OCI-LY3 (cell line): ENCODE data around the gene HNF1B.

Experiments
- H2AFZ ChIP-seq: fragments of 200-600, 300-600 bp; shearing (Covaris generic); 2 replicates; pipeline ENCODE4 v1.6.0; 2014; ENCODE audit warnings: antibody characterized with exemption, low read depth, low read length
- H3K27ac ChIP-seq: fragments of 200-600, 300-600 bp; sonication (generic); 2 replicates; pipeline ENCODE4 v1.5.1; 2014; ENCODE audit warnings: mild to moderate bottlenecking, low read length, moderate library complexity, mixed read lengths
- H3K27me3 ChIP-seq: fragments of 200-600, 300-600 bp; sonication (generic); 2 replicates; pipeline ENCODE4 v1.6.1; 2014; ENCODE audit warnings: low read depth, low read length, mixed read lengths
- H3K36me3 ChIP-seq: fragments of 200-600, 300-600 bp; sonication (generic); replicated peaks from 2 replicates; pipeline ENCODE3; 2014; ENCODE audit warnings: low read depth, low read length, mixed read lengths
- H3K4me1 ChIP-seq: fragments of 300-600, 200-600 bp; sonication (generic); 2 replicates; pipeline ENCODE4 v1.6.1; 2014; ENCODE audit warnings: low read length, mixed read lengths
- H3K4me2 ChIP-seq: fragments of 200-600, 300-600 bp; sonication (generic); 2 replicates; pipeline ENCODE4 v1.6.1; 2014; ENCODE audit warnings: low read length, mixed read lengths
- H3K4me3 ChIP-seq: fragments of 300-600, 200-600 bp; sonication (generic); 2 replicates; pipeline ENCODE4 v1.5.1; 2014; ENCODE audit warnings: antibody characterized with exemption, mild to moderate bottlenecking, low read length, moderate library complexity
- H3K79me2 ChIP-seq: fragments of 300-600, 200-600 bp; shearing (Covaris generic); 2 replicates; pipeline ENCODE4 v1.6.1; 2014; ENCODE audit warnings: mild to moderate bottlenecking, low read length, mixed read lengths
- H3K9ac ChIP-seq: fragments of 300-600, 200-600 bp; shearing (Covaris generic); 2 replicates; pipeline ENCODE4 v1.6.0; 2014; ENCODE audit warnings: mild to moderate bottlenecking, low read length, moderate library complexity
- H3K9me3 ChIP-seq: fragments of 200-600, 300-600 bp; shearing (Covaris generic); 2 replicates; pipeline ENCODE4 v1.6.1; 2014; ENCODE audit warnings: low read length, mixed read lengths; ENCODE audit not compliant: insufficient read depth
- H4K20me1 ChIP-seq: fragments of 200-600, 300-600 bp; sonication (generic); 2 replicates; pipeline ENCODE4 v1.6.1; 2016; ENCODE audit warnings: low read length, mixed read lengths; ENCODE audit not compliant: insufficient read depth
- EZH2phosphoT487 ChIP-seq: fragments of 200-600 bp; shearing (Covaris generic); IDR thresholded peaks from 2 replicates; pipeline ENCODE4 v1.6.1; 2018; ENCODE audit warnings: antibody characterized with exemption, mixed run types, low read depth
- TF ChIP-seq, protein P1 (sequence below): fragments of 200-600, 300-600 bp; sonication (generic); IDR thresholded peaks from 2 replicates; pipeline ENCODE4 v1.5.1; 2014; ENCODE audit warnings: antibody characterized with exemption, low read length, low read depth

The HNF1B gene

DNA sequence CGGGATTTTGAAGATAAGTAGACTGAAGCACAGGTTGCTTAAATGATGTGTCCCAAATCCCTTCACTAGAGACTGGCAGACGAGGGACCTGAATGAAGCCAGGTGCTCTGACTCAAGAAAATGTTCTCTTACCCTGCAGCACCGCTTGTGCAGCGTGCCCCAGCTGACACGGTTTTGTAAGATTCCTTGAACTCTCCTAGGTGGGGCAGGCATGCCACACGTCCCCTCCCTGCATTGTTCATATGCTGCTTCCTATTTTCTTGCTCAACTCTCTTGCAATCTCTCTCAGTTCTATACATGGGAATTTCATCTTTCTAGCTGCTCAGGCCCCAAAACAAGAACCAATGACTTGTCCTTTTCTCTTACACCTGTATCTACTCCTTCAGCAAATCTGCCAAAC, 22.1 kb upstream of the HNF1B start:
- no peak overlapping the region for H3K9ac ChIP-seq
- H3K9me3 ChIP-seq, result peaks cover 5% of the 10 kb centered on the region; the same call in 1 of the 2 replicates
- peaks cover 8% of the 10 kb centered on the region for H3K36me3 ChIP-seq
- H3K79me2 ChIP-seq, result no peaks in the 10 kb centered on the region
- H4K20me1 ChIP-seq, result no peaks in the 10 kb centered on the region
- H3K27ac ChIP-seq, result peak overlapping the region; percentile 34; the same call in 1 of the 2 replicates
- H2AFZ ChIP-seq, result no peak overlapping the region
- peak overlapping the region; percentile 20; the same call in 1 of the 2 replicates for H3K4me3 ChIP-seq
- peak overlapping the region; percentile 71 for H3K4me2 ChIP-seq
- TF ChIP-seq EZH2phosphoT487, result no peak
- TF ChIP-seq, protein P1, sequence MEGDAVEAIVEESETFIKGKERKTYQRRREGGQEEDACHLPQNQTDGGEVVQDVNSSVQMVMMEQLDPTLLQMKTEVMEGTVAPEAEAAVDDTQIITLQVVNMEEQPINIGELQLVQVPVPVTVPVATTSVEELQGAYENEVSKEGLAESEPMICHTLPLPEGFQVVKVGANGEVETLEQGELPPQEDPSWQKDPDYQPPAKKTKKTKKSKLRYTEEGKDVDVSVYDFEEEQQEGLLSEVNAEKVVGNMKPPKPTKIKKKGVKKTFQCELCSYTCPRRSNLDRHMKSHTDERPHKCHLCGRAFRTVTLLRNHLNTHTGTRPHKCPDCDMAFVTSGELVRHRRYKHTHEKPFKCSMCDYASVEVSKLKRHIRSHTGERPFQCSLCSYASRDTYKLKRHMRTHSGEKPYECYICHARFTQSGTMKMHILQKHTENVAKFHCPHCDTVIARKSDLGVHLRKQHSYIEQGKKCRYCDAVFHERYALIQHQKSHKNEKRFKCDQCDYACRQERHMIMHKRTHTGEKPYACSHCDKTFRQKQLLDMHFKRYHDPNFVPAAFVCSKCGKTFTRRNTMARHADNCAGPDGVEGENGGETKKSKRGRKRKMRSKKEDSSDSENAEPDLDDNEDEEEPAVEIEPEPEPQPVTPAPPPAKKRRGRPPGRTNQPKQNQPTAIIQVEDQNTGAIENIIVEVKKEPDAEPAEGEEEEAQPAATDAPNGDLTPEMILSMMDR, result no peak
- peaks cover 92% of the 10 kb centered on the region for H3K4me1 ChIP-seq
- H3K27me3 ChIP-seq, result peaks cover 22% of the 10 kb centered on the region

DNA sequence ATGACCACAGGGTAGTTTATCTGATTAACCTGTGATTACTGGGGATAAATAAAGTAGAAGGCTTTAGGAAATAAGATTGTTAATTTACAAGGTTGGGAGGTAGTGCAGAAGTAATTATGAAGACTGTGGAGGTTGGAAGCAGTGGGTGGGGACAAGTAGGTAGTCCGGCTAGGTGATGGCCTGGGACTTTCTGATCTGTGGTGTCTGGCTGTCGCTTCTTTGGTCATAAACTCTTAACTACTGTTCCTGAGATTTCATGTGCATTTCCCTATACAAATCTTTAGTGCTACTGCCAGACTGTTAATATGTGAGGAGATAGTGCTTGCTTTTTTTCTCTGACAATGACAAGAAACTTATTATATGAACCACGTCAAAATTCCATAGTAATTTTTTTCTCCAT, 19.5 kb upstream of the HNF1B start:
- H3K79me2 ChIP-seq, result no peaks in the 10 kb centered on the region
- TF ChIP-seq, protein P1, result no peak
- no peak for TF ChIP-seq EZH2phosphoT487
- H2AFZ ChIP-seq, result no peak overlapping the region
- no peaks in the 10 kb centered on the region for H4K20me1 ChIP-seq
- peaks cover 75% of the 10 kb centered on the region for H3K4me1 ChIP-seq
- no peak overlapping the region for H3K27ac ChIP-seq
- H3K9me3 ChIP-seq, result peaks cover 5% of the 10 kb centered on the region; the same call in 1 of the 2 replicates
- no peak overlapping the region for H3K4me3 ChIP-seq
- peak overlapping the region; percentile 50; the same call in 1 of the 2 replicates for H3K4me2 ChIP-seq
- peaks cover 8% of the 10 kb centered on the region for H3K36me3 ChIP-seq
- H3K27me3 ChIP-seq, result peaks cover 24% of the 10 kb centered on the region
- H3K9ac ChIP-seq, result no peak overlapping the region

DNA sequence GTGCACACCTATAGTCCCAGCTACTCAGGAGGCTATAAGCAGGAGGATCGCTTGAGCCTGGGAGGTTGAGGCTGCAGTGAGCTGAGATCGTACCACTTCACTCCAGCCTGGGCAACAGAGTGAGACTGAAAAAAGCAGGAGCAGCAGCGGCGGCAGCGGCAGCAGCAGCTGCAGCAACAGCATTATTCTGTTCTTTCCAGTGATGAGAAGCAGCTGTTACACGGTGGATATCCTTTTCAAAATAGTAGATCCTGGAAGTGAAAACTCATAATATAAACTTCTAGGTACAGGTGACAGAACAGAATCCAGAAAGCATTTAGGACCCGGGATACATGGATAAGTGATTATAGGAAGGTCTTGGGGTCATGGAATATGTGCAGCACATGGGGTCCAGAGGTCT, 17.8 kb upstream of the HNF1B start:
- Histone ChIP-seq H3K27me3 (peaks cover 26% of the 10 kb centered on the region), H4K20me1 (no peaks in the 10 kb centered on the region), H2AFZ (no peak overlapping the region), H3K4me2 (peak overlapping the region; percentile 45), H3K4me3 (0 out of 2 replicates have a peak overlapping the region, but pooled peaks have one; percentile 30), H3K79me2 (no peaks in the 10 kb centered on the region), H3K4me1 (peaks cover 64% of the 10 kb centered on the region), H3K9ac (no peak overlapping the region), H3K36me3 (peaks cover 1% of the 10 kb centered on the region), H3K9me3 (no peaks in the 10 kb centered on the region), H3K27ac (no peak overlapping the region)
- no peak for TF ChIP-seq EZH2phosphoT487
- TF ChIP-seq, protein P1, result no peak

DNA sequence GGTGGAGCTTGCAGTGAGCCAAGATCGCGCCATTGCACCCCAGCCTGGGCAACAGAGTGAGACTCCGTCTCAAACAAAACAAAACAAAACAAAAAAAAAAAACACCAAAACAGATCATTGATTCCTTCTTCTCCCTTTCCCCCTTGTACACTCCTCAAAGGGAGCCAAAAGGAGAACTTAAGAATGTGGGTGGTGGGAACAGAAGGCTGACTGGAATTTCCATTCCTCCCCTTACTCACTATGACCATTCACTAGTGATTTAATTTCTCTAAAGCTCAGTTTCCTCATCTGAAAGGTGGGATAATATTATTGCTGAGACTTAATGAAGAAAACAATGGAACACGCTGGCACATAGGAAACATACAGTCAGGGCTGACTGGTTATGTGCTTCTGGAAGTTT, 17.1 kb upstream of the HNF1B start:
- no peaks in the 10 kb centered on the region for H4K20me1 ChIP-seq
- peaks cover 26% of the 10 kb centered on the region for H3K27me3 ChIP-seq
- H3K4me3 ChIP-seq, result no peak overlapping the region
- H3K9me3 ChIP-seq, result no peaks in the 10 kb centered on the region
- no peak overlapping the region for H2AFZ ChIP-seq
- no peaks in the 10 kb centered on the region for H3K36me3 ChIP-seq
- H3K4me1 ChIP-seq, result peaks cover 57% of the 10 kb centered on the region
- TF ChIP-seq, protein P1, result no peak
- no peak for TF ChIP-seq EZH2phosphoT487
- no peaks in the 10 kb centered on the region for H3K79me2 ChIP-seq
- H3K27ac ChIP-seq, result no peak overlapping the region
- H3K4me2 ChIP-seq, result peak overlapping the region; percentile 45; the same call in 1 of the 2 replicates
- no peak overlapping the region for H3K9ac ChIP-seq
